Stromal cell of bone marrow (primary cell): ENCODE measurements around the gene CEBPZ.
"Not testable (repeated sequence)": the region's sequence is repeated elsewhere in the genome, so short reads cannot be mapped to it uniquely, and the experiment has no call there.

Experiments
- DNase-seq: peaks from one replicate; pipeline ENCODE4 v3.0.0-alpha.2; 2012; ENCODE audit warnings: low read depth

CEBPZ gene

GRCh38 chr2:37215250-37215649, 16.1 kb downstream of the CEBPZ start:
- DNase-seq, result no peak

- no peak for DNase-seq
These were observed 19.5 kb downstream of the CEBPZ start for GRCh38 chr2:37211939-37212338.

- DNase-seq, result no peak
These were observed 20.2 kb downstream of the CEBPZ start for GRCh38 chr2:37211212-37211611.

- not testable (repeated sequence) for DNase-seq
These were observed 24.6 kb downstream of the CEBPZ start for GRCh38 chr2:37206760-37207159.

- DNase-seq, result no peak
These were observed 25.6 kb downstream of the CEBPZ start for GRCh38 chr2:37205689-37206341.

- DNase-seq, result not testable (repeated sequence)
These were observed 26.2 kb downstream of the CEBPZ start for GRCh38 chr2:37205071-37205661.

- no peak for DNase-seq
These were observed 27.7 kb downstream of the CEBPZ start for GRCh38 chr2:37203708-37204107.

- no peak for DNase-seq
These were observed 29.6 kb downstream of the CEBPZ start for GRCh38 chr2:37201766-37202165.

- DNase-seq, result no peak
These were observed 30.2 kb downstream of the CEBPZ start for GRCh38 chr2:37201208-37201607.

GRCh38 chr2:37198681-37199065, 32.7 kb downstream of the CEBPZ start:
- DNase-seq, result no peak

- DNase-seq, result peak; percentile 39
These were observed 34.8 kb downstream of the CEBPZ start, which contains the start of gene CEBPZOS for GRCh38 chr2:37196320-37197195. Gene CEBPZOS, plus strand, starts transcription at chr2:37196496. Its CDS starts 3,209 bp downstream, at chr2:37199705.

GRCh38 chr2:37195862-37196319, 35.5 kb downstream of the CEBPZ start:
- not testable (repeated sequence) for DNase-seq

GRCh38 chr2:37192551-37192950, 38.8 kb downstream of the CEBPZ start:
- no peak for DNase-seq

- DNase-seq, result no peak
These were observed 39.6 kb downstream of the CEBPZ start for GRCh38 chr2:37191747-37192146.

GRCh38 chr2:37191253-37191652, 40.1 kb downstream of the CEBPZ start:
- no peak for DNase-seq

GRCh38 chr2:37190290-37190689, 41.1 kb downstream of the CEBPZ start:
- no peak for DNase-seq

- peak; percentile 80 for DNase-seq
These were observed 41.8 kb downstream of the CEBPZ start for GRCh38 chr2:37189452-37190153.

GRCh38 chr2:37188570-37188969, 42.8 kb downstream of the CEBPZ start, which contains the start of gene SULT6B1:
Gene SULT6B1, minus strand, starts transcription at chr2:37188670. Its CDS starts 30 bp downstream, at chr2:37188640.
- no peak for DNase-seq

- no peak for DNase-seq
These were observed 49.4 kb downstream of the CEBPZ start for GRCh38 chr2:37181726-37182684.

GRCh38 chr2:37180640-37181039, 50.8 kb downstream of the CEBPZ start:
- no peak for DNase-seq
